Measurements from ENCODE around the gene CCL8.

Gene CCL8

DNA sequence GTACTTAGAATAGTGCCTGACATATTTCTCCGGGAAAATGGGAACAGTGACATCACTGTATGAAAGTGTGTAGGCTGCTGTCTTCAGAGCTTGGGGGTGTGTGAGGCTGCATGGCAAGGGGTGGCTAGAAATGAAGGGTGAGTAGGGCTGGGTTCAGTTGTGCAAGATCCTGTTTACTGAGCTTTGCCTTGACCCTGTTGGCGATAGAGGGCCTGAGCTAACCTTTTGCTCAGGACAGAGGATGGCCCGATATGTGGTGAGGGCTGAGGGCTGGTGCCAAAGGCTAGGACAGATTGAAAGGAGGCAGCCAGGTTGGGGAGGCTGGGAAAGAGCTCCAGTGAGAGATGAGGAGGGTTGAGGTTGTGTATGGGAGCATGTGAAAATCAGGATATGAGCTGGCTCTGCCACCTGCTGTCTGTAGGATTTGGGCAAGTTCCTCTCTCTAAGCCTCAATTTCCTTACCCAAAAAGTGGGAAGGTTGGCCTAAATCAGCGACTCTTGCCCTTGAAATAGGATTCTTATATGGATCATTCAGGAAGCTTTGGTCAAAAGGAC is 49.8 kb downstream of the CCL8 start:
- DNase-seq, result no peak

DNA sequence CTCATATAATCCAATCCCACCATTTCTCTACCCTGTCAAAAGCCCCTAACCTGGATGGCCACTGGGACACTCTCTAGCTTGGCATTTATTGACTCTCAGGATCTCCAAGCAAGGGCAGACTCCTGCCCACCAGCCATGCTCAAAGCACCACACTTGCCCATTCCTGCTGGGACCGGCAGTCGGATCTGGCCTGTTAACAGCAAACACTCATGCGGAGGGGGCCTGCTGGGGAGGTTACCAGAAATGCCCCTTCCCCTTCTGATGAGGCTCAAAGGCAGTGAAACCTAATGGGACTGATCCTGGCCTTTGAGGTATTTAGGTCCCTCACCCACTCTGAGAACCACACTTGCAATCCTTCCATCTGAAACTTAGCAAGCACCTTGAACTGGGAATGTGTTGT is 50.3 kb downstream of the CCL8 start:
- no peak for DNase-seq

- no peak for DNase-seq
These were observed 51.3 kb downstream of the CCL8 start for GRCh38 chr17:34370376-34370996.

DNA sequence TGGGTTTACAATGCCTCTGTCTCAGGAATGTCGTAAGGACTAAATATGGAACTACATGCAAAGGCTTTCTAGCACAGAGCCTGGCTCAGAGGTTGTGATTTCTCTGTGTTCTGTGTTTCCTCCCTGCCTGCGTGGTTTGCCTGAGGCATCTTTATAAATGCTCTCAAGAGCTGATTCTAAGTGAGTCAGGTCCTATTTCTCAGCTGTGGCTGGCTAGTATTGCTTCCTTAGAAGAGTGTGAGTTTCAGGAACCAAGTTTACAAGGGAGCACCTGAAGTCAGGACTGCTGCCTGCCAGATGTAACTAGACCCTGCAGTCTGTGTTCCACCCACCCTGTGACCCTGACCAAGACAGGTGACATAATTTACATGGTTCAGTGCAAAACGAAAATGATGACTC is 51.8 kb downstream of the CCL8 start:
- DNase-seq, result no peak

All from activated CD8-positive, alpha-beta memory T cell treated with anti-CD3 and anti-CD28 coated beads, Interleukin-2, amount 50 U/mL, for 4 hours (primary cell).